GM21367 (cell line): Measurements from ENCODE around the gene KAT6B.
A peak's percentile ranks its signal among the peaks of the same experiment; 100 is the strongest.
"Not testable (repeated sequence)": the region's sequence is repeated elsewhere in the genome, so short reads cannot be mapped to it uniquely, and the experiment has no call there.

Experiments used
- ATAC-seq: cut with Tn5 transposase; IDR thresholded peaks from one replicate; pipeline ENCODE4 v1.9.1; 2021; ENCODE audit not compliant: unreplicated experiment

The KAT6B gene

GRCh38 chr10:74856940-74857339 is 30.5 kb downstream of the KAT6B start:
- no peak for ATAC-seq

DNA sequence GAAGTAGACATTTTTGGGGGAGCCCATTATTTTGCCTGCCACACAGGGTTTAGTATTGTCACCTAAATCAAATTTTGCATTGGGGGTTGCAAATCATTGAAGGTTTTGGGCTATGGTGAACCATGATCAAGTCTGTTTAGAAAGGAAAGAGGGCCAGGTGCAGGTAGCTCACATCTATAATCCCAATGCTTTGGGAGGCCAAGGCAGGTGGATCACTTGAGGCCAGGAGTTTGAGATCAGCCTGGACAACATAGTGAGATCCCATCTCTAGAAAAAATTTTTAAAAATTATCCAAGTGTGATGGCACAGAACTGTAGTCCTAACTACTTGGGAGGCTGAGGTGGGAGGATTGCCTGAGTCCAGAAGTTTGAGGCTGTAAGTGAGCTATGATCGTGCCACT is 31.2 kb downstream of the KAT6B start:
- ATAC-seq = no peak

- no peak for ATAC-seq
Observed at GRCh38 chr10:74859546-74859945, 33.1 kb downstream of the KAT6B start.

DNA sequence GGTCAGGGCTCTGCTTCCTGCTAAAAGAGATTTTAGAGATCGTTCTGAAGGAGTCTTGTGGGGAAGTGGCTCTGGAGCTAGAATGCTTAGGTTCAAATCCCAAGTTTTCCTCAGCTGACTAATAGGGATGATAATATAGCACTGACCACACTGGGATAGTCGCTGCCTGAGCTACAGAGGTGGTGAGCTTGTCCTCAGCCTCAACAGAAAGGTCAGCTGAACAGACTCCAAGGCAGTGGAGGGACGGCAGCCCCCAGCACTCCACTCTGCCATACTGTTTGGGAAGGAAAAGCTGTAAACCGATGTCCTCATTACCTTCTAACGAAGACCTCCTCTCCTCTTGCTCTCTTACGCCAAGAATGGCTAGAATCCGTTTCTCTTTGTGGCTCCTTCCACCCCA is 36.2 kb downstream of the KAT6B start:
- no peak for ATAC-seq

GRCh38 chr10:74863551-74863950 is 37.2 kb downstream of the KAT6B start:
- ATAC-seq = no peak

GRCh38 chr10:74867351-74867750 is 41.0 kb downstream of the KAT6B start:
- no peak for ATAC-seq

DNA sequence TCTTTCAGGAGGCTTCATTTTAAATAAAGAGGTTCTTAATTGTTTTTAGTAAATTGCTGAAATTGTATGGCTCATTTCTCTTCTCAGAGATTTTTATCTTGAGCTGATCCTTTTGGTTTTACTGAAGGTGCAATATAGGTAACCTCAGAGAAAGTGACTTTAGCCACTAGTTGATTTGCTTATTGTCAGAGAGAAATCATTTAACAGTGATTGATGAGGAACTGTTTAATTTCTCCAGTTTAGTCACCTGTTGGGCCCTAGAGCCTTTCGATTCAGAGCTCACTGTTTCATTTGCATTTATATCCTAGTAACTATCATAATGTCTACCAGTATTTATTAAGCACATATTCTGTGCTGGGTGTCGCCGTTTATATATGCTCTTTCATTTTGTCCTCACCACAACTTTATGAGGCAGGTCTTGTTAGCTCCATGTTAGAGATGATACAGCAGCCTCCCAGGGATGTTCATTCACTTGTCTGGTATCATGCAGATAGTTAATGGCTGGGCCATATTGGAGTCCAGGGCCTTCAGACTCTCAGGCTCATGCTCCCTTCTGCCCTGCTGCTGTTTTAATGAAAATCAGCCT is 42.1 kb downstream of the KAT6B start:
- no peak for ATAC-seq

GRCh38 chr10:74869635-74870034 is 43.2 kb downstream of the KAT6B start:
- ATAC-seq = no peak

GRCh38 chr10:74870191-74870590 is 43.8 kb downstream of the KAT6B start:
- no peak for ATAC-seq

- ATAC-seq = peak; percentile 78
Observed at GRCh38 chr10:74871595-74872382, 45.4 kb downstream of the KAT6B start.

- no peak for ATAC-seq
Observed at GRCh38 chr10:74873803-74874454, 47.5 kb downstream of the KAT6B start.

- no peak for ATAC-seq
Observed at GRCh38 chr10:74874649-74875048, 48.2 kb downstream of the KAT6B start.

- ATAC-seq = no peak
Observed at GRCh38 chr10:74875068-74875467, 48.7 kb downstream of the KAT6B start.

GRCh38 chr10:74875966-74876365 is 49.6 kb downstream of the KAT6B start:
- ATAC-seq = no peak

GRCh38 chr10:74877054-74877453 is 50.7 kb downstream of the KAT6B start:
- ATAC-seq = not testable (repeated sequence)

- ATAC-seq = no peak
Observed at GRCh38 chr10:74877898-74878297, 51.5 kb downstream of the KAT6B start.

GRCh38 chr10:74880041-74880440 is 53.6 kb downstream of the KAT6B start:
- ATAC-seq = no peak

GRCh38 chr10:74881253-74881884 is 55.0 kb downstream of the KAT6B start:
- ATAC-seq = no peak

- no peak for ATAC-seq
Observed at GRCh38 chr10:74882427-74882826, 56.0 kb downstream of the KAT6B start.

DNA sequence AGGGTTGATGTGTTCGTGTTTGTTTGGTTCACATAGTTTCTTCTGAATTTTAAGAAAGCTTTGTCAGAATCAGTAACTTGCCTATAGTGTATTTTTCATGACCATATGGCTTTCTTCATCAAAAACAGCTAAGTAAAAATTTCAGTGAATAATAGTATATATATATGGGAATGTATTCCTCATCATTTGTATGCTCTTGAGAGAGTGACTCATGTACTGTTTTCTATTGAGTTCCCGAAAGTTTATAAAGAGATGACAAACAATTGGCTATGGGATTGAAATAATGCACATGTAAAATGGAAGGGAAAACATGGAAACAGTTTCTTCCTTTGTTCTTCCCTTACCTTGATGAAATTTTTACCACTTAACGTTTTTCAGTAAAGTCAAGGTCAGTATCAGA is 56.4 kb downstream of the KAT6B start:
- ATAC-seq = no peak

GRCh38 chr10:74883428-74883827 is 57.0 kb downstream of the KAT6B start:
- ATAC-seq = no peak
